HG02763 (cell line): ENCODE results near the gene ZNF66.
A peak's percentile ranks its signal among the peaks of the same experiment; 100 is the strongest.
"Not testable (repeated sequence)": the region's sequence is repeated elsewhere in the genome, so short reads cannot be mapped to it uniquely, and the experiment has no call there.

Experiments
- ATAC-seq: cut with Tn5 transposase; IDR thresholded peaks from one replicate; pipeline ENCODE4 v1.9.1; 2021; ENCODE audit warnings: mild to moderate bottlenecking, moderate library complexity; ENCODE audit not compliant: unreplicated experiment

Gene ZNF66

DNA sequence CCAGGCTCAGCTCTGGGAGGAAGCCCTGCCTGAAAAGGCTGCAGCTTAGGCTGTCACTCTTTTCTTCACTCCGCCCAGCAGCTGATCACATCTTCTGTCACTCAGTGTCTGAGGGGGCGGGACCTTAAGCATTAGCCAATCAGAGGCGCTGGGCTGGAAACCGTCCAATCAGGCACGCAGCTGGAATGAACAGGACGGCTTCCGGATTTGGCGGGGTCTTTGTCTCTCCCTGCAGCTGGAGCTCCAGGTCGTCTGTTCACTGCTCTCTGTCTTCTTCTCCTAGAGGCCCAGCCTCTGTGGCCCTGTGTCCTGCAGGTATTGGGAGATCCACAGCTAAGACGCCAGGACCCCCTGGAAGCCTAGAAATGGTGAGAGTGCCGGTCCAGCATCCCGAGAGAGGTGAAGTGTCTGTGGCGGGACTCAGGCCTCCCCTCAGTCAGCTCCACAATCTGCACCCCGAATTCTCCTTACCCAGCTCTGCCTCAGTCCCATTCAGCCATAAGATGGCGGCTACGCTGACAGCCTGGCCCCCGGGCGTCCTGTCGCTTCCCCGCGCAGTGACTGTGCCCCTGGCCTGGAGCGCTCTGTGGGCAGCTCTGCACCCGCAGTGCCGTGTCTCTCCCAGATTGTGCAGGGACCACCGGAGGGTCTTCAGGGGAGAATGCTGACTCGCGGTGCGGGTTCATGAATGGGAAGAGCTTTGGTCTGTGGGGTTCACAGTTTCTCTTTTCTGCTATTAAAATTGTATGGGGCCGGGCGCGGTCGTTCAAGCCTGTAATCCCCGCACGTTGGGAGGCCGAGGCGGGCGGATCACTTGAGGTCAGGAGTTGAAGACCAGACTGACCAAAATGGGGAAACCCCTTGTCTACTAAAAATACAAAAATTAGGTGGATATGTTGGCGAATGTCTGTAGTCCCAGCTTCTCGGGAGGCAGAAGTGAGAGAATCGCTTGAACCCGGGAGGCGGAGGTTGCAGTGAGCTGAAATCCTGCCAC, at the start of gene ZNF66:
Gene ZNF66, plus strand, starts transcription at position 222 of the 994 bp plus-strand sequence. Its CDS starts 144 bp downstream, at position 366.
- ATAC-seq: peak; percentile 98

DNA sequence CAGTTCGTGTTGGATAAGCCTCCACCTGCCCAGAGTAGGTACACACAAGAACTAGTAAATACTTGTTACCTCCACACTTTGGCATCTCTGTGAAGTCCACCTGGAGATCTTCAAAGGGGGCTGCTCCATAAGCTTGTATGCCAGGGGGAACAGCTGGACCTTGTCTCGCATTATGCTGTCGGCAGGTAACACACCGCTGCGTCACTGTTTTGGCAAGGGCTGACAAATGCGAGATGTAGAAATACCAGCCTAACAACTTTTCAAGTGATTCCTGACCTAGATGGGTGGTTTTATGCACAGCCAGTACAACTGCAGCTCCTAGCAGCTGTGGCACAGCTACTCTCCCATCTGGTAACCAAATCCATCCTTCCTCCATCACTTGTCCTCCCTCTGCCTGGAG, 25.9 kb upstream of the ZNF66 start:
- not testable (repeated sequence) for ATAC-seq

DNA sequence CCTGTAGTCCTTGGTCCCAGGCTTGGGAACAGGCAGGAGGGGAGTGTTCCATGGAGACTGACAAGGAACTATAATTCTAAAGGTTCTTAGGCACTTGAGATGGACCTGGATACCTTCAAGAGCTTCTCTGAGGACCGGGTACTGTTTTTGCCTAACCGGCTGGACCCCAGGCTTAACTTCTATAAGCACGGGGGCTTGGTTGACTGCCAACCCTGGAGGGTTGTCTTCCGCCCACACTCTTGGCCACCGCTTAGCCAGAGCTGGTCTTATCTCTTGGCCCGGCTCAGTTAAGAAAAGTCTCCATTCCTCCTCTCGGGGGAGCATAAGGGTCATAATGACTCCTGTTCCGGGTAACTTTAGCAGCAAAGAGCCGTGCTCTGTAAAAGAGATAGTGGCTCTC, 23.8 kb upstream of the ZNF66 start:
- not testable (repeated sequence) for ATAC-seq

DNA sequence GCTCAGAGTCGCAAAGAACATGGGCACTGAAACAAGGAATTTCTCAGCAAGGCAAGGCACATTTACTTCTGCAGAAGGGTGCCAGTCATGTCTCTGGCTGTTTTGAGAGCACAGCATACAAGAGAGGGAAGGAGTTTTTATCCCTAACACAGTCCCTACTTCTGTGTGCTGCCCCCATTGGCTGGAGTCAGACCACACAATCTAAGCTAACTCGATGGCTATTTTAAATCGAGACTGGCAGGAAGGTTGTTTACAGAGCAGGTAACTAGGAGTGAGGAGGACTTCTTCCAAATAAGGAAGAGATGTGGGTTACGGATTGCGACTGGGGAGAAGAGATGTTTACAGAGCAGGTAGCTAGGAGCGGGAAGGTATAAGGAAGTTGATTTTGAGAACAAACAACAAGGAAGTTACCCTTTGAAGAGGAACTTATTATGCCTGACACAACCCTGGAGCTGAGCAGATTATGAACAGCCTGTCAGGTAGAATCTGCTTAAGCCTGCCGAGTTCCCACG, 6.8 kb upstream of the ZNF66 start:
- ATAC-seq: not testable (repeated sequence)

DNA sequence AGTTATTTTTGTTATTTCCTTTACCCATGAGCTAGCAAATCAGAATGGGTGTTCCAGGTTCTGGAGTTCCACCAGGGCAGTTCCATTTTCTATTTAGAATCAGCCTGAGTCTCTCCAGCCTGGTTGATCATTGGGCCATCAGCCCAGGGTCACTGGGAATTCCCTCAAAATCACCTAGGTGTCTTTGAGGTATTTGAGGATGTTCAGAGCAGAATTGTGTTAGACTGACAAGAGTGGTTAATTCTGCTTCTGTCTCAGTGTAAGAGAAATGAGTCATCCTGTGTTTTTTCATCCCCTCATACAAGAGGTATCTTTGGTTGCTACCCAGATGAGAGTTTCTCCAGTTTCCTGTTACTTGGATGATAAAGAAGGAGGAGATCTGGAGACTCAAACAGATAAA, 11.7 kb downstream of the ZNF66 start:
- ATAC-seq: no peak

DNA sequence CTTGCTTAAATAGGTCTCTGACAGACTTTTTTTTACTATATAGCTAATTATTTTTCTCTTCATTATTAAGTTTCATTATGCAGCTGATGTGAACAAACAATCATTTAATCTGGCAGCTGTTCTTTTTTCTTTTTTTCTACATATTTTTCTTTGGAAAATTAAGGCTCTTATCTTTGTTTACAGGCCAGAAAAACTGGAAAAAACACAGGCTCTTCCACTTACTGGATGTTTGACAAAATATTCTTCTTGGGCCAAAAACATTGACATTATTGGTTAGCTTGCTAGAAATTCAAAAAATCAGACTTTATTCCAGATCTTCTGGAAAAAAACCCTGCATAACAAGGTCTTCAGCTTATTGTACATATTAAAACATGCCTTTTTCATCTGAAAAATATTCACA, 15.7 kb downstream of the ZNF66 start:
- ATAC-seq: no peak

DNA sequence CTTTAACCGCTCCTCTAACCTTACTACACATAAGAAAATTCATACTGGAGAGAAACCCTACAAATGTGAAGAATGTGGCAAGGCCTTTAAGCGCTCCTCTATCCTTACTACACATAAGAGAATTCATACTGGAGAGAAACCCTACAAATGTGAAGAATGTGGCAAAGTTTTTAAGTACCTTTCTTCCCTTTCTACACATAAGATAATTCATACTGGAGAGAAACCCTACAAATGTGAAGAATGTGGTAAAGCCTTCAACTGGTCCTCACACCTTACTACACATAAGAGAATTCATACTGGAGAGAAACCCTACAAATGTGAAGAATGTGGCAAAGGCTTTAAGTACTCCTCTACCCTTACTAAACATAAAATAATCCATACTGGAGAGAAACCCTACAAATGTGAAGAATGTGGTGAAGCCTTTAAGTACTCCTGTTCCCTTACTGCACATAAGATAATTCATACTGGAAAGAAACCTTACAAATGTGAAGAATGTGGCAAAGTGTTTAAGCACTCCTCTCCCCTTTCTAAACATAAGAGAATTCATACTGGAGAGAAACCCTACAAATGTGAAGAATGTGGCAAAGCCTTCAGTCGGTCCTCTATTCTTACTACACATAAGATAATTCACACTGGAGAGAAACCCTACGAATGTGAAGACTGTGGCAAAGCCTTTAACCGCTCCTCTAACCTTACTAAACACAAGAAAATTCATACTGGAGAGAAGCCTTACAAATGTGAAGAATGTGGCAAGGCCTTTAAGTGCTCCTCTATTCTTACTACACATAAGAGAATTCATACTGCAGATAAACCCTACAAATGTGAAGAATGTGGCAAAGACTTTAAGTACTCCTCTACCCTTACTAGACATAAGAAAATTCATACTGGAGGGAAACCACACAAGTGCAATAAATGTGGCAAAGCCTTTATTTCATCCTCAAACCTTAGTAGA, 30.5 kb downstream of the ZNF66 start:
- not testable (repeated sequence) for ATAC-seq

DNA sequence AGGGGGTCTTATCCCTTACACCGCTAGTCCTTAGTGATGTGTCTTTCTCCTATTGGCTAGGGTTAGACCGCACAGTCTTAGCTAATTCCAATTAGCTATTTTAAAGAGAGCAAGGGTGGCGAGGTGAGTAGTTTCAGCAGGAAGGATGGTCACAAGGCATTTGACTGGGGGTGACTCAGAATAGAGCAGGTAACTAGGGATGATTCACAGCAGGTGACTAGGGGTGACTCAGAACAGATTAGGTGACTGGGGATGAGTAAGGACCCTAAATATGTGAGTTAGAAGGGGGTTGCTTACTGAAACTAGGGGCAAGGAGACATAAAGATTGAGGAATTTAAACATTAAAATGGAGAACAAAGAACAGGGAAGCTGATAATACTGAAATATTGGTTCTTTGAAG, 64.3 kb downstream of the ZNF66 start:
- no peak for ATAC-seq
